Calu3 (cell line): Measurements from ENCODE around the gene EYA2. TPM values are rescaled to one million over a fixed set of nuclear protein-coding genes. Genes with fewer than 3 reads are reported as not detected.

Source experiments
- BruUV-seq: library from RNA; stranded (reverse); fragments of 400-500 nt; replicated peaks from 2 replicates; lab custom pipeline; 2021; lab: Mats Ljungman, UMichigan
- CTCF ChIA-PET: fragments of 300-600 bp; sonication (Branson Sonifier 250); formaldehyde crosslinking; loops from one replicate; lab custom pipeline; 2022; ENCODE audit warnings: antibody characterized with exemption; lab: Charles Lee
- DNase-seq: peaks from one replicate; pipeline ENCODE4 v3.0.0; 2022
- H3K27ac Mint-ChIP-seq: one replicate; pipeline ENCODE4 v1.8.0; 2022; ENCODE audit warnings: mixed read lengths; ENCODE audit not compliant: unreplicated experiment
- H3K27me3 Mint-ChIP-seq: one replicate; pipeline ENCODE4 v1.8.0; 2022; ENCODE audit warnings: mixed read lengths; ENCODE audit not compliant: unreplicated experiment
- H3K36me3 Mint-ChIP-seq: one replicate; pipeline ENCODE4 v1.8.0; 2022; ENCODE audit warnings: mild to moderate bottlenecking, moderate library complexity, mixed read lengths; ENCODE audit not compliant: insufficient read depth, unreplicated experiment
- H3K4me1 Mint-ChIP-seq: one replicate; pipeline ENCODE4 v1.8.0; 2022; ENCODE audit warnings: mild to moderate bottlenecking, low read depth, mixed read lengths; ENCODE audit not compliant: unreplicated experiment
- H3K4me3 Mint-ChIP-seq: one replicate; pipeline ENCODE4 v1.8.0; 2022; ENCODE audit warnings: mild to moderate bottlenecking, low read depth, moderate library complexity, mixed read lengths; ENCODE audit not compliant: unreplicated experiment
- H3K9me3 Mint-ChIP-seq: one replicate; pipeline ENCODE4 v1.8.0; 2022; ENCODE audit warnings: low read depth, mixed read lengths; ENCODE audit not compliant: unreplicated experiment
- CTCF ChIP-seq: fragments of 200-600 bp; IDR thresholded peaks from one replicate; pipeline ENCODE4 v1.8.0; 2022; ENCODE audit warnings: antibody characterized with exemption; ENCODE audit not compliant: unreplicated experiment
- intact Hi-C: fragments of 100-400 bp; cut with micrococcal nuclease; formaldehyde crosslinking; loops from one replicate; pipeline ENCODE4 v1.10.0; 2022; ENCODE audit not compliant: unreplicated experiment
- total RNA-seq: library from RNA; stranded (reverse); gene quantifications from 2 replicates; pipeline ENCODE4 v1.2.3, GENCODE V29; 2022

Gene EYA2
- total RNA-seq, 1 experiment from 2014 or later, result 0.35 TPM

GRCh38 chr20:47215653-47216397, 321.2 kb downstream of the EYA2 start:
- CTCF ChIA-PET, result no interaction called here
- Mint-ChIP-seq H3K27me3 (no peaks in the 10 kb centered on the region), H3K4me3 (no peak overlapping the region), H3K36me3 (peaks cover 27% of the 10 kb centered on the region), H3K27ac (no peak overlapping the region), H3K4me1 (no peaks in the 10 kb centered on the region), H3K9me3 (no peaks in the 10 kb centered on the region)
- DNase-seq, result no peak
- TF ChIP-seq CTCF, result no peak
- BruUV-seq, result no TSS peak
- intact Hi-C loops, result no loop called here

GRCh38 chr20:47216819-47217410, 322.3 kb downstream of the EYA2 start:
- TF ChIP-seq CTCF, result no peak
- Mint-ChIP-seq H3K27ac (no peak overlapping the region), H3K9me3 (no peaks in the 10 kb centered on the region), H3K36me3 (peaks cover 34% of the 10 kb centered on the region), H3K4me1 (no peaks in the 10 kb centered on the region), H3K27me3 (no peaks in the 10 kb centered on the region), H3K4me3 (no peak overlapping the region)
- DNase-seq, result no peak
- intact Hi-C loops, result no loop called here
- CTCF ChIA-PET, result interaction anchor here (0.6 to 1.2 kb wide), 2 partner anchors 142 to 465 kb away, joined by 3 read pairs; no protein-coding TSS in a partner anchor
- BruUV-seq, result no TSS peak

GRCh38 chr20:47217482-47218446, 323.1 kb downstream of the EYA2 start:
- H3K27me3 Mint-ChIP-seq, result no peaks in the 10 kb centered on the region
- H3K27ac Mint-ChIP-seq, result no peak overlapping the region
- TF ChIP-seq CTCF, result no peak
- no peaks in the 10 kb centered on the region for H3K9me3 Mint-ChIP-seq
- no peak overlapping the region for H3K4me3 Mint-ChIP-seq
- DNase-seq, result no peak
- no peaks in the 10 kb centered on the region for H3K4me1 Mint-ChIP-seq
- BruUV-seq, result no TSS peak
- intact Hi-C loops, result no loop called here
- H3K36me3 Mint-ChIP-seq, result peaks cover 40% of the 10 kb centered on the region
- CTCF ChIA-PET, result interaction anchor here (0.6 to 1.2 kb wide), 4 partner anchors 12 to 541 kb away, joined by 3 to 5 read pairs (median 4); no protein-coding TSS in a partner anchor

DNA sequence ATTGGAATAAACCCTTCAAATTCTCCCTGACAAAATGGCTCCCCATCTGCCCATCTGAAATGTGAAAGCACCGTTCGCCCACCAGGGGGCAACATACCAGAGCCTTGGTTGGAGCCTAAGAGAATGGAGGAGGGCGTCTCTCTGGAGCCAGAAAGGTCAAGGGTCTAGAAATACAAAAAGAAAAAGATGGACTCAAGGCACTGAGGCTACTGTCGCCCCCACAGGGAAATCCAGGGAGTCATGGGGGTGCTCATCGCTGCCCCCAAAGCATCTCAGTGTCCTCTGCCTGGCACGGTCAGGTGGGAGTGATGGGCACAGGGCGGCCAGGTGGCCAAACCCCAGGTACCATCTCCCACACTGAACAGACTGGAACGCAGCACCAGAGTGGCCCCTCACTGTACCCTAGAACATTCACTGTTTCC, 325.5 kb downstream of the EYA2 start:
- no peaks in the 10 kb centered on the region for H3K4me1 Mint-ChIP-seq
- DNase-seq, result peak; percentile 61
- no TSS peak for BruUV-seq
- no peaks in the 10 kb centered on the region for H3K27me3 Mint-ChIP-seq
- peaks cover 49% of the 10 kb centered on the region for H3K36me3 Mint-ChIP-seq
- CTCF ChIA-PET, result no interaction called here
- intact Hi-C loops, result no loop called here
- no peak overlapping the region for H3K4me3 Mint-ChIP-seq
- peak; percentile 81 for TF ChIP-seq CTCF
- no peak overlapping the region for H3K27ac Mint-ChIP-seq
- H3K9me3 Mint-ChIP-seq, result no peaks in the 10 kb centered on the region
